Stimulated activated CD8-positive, alpha-beta memory T cell treated with anti-CD3 and anti-CD28 coated beads, Interleukin-4, amount 100 ng/mL, for 4 hours (primary cell): Measurements from ENCODE around the gene CARD18.

ENCODE experiments used
- DNase-seq, 2 donors: peaks; one replicate each; pipeline ENCODE4 v3.0.0-alpha.2; 2020; ENCODE audit warnings: low read depth in 2 of 2, low spot score in 1 of 2

The CARD18 gene, protein sequence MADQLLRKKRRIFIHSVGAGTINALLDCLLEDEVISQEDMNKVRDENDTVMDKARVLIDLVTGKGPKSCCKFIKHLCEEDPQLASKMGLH

GRCh38 chr11:105139669-105140068 lies at the start of gene CARD18:
TSS of gene CARD18 (minus strand) at chr11:105139769. CDS start at chr11:105139726, 43 bp downstream.
- DNase-seq: no peak

DNA sequence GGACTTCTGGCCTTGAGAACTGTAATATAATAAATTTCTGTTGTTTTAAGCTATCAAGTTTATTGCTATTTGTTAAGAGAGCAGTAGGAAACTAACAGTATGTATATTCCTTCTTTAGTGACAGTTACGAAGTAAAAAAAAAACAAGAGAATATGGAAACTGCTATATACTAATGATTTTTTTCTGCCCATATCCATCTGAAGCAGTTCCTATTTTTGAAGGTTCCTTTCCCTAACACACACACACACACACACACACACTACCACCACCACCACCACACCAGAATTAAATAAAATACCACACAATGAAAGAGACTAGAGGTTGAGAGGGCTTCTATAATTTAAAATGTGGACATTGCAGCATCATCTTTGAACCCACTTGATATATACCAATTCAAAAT lies 44.4 kb upstream of the CARD18 start:
- DNase-seq: no peak

- no peak for DNase-seq
Observed at GRCh38 chr11:105183426-105183825, 43.9 kb upstream of the CARD18 start.

- no peak for DNase-seq
Observed at GRCh38 chr11:105181521-105181920, 42.0 kb upstream of the CARD18 start.

DNA sequence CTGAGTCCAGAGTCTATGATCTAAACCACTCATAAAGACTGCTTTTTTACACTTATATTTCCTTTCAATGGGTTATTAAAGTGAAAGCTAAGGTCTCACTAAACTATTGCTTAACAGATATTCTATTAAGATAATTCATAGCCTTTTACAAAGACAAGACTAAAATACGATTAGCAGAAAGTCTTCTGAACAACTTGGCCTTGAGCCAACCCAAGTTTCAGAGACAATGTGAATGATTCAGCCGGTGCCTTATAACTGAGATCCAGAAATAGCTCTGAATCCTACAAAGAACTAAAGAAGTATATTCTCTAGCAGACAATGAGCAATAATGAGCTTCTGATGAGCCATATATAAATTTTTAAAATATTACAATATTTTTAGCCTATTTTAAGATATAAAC lies 41.5 kb upstream of the CARD18 start:
- no peak for DNase-seq

DNA sequence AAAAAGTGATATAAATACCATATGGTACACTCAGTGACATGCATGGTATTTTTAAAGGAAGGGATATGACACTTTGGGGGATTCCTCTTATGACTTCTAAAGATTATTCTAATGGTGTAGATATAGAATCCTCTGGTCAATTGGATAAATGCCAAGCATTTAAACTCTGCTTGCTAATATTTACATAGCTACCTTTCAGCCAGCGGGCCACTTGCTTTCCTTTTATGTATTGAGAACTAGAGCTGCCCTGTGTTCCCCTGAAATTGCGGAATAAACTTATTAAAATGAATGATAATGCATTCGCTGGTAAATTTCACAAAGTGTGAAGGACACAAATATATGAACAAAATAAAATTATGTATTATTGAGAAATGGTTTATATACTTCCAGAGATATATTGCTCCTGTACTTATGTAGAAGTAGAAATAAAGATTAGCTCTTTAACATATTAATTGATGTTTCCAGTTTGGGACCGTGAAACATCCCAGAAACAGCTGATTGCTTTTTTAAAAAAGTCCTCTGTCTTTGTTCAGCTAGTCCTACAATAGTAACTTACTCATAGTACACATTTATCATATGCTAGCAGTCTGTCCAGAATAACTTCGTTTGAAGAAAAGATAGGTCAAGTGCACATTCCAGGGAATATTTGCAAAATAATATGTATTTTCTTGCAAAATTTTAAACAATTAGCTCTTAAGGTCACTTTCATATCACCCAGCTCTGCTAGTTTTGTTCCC lies 40.1 kb upstream of the CARD18 start:
- DNase-seq: no peak

DNA sequence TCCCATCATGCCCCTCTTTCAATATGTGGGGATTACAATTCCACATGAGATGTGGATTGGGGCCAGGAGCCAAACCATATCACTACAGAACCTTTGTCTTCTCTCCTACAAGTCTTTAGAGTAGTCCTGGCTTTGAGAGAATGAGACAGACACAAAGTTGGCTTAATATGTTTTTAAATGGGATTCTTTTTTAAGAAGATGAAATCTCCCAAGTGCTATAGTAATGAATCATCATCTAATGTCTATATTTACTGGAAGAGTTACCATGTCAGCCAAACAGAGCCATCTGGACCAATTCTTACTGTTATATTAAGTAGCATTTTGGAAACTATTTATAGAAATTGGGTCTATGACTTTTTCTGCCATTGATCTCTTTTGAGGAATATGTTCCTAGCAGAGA lies 38.1 kb upstream of the CARD18 start:
- DNase-seq: no peak

DNA sequence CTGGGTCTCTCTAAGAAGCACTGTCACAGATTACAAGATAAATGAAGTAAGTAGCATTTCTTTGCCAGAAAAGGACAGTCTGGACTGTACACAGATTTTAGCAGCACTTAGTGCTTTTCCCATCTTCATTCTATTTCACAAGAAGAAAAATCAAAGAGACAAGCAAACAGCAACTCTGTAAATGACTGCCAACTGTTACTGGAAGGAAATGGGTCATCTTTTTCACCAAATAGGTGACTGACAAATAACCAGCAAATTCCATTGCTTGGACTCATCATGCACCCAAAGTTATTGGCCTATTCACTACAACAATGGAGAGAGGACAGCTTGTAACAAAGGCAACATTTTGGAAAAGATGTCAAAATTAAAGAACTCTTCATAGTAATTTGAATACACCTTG lies 28.9 kb upstream of the CARD18 start:
- no peak for DNase-seq

DNA sequence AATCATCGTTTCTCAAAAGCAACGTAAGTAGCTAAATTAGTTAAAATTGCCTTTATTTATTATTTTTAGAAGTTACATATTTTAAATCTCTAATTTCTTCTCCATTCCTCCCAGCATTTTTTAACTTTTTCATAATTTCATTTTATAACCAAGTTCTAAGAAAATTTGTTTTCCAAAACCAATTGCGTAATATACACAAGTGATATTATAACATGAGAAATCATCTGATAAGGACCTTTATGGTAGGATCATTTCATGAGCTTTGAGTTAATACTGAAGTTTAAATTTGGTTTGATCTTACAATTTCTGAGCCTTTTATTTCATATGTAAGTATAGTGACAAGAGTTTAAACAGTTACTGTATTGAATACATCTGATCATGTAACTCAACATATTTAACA lies 27.7 kb upstream of the CARD18 start:
- DNase-seq: no peak

- DNase-seq: no peak
Observed at GRCh38 chr11:105164208-105164607, 24.6 kb upstream of the CARD18 start.

- no peak for DNase-seq
Observed at GRCh38 chr11:105162506-105162905, 22.9 kb upstream of the CARD18 start.

DNA sequence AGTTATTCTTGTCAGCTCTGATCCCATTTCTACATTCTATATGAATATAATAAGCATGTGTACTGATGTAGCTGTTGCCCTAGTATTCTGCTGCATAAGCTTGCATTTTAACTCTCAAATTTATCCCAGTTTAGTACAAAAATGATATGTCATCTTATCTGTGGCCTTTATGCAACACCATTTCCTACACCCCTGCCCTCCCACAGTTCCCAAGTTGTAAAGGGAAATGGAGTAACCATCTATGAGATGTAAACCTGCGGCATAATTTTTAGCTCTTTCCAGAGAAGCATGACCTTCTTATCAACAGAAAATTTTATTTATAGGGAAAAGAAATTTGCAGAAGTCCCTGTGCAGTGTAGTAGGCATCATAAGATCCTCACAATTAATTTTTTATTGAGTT lies 18.9 kb upstream of the CARD18 start:
- no peak for DNase-seq

DNA sequence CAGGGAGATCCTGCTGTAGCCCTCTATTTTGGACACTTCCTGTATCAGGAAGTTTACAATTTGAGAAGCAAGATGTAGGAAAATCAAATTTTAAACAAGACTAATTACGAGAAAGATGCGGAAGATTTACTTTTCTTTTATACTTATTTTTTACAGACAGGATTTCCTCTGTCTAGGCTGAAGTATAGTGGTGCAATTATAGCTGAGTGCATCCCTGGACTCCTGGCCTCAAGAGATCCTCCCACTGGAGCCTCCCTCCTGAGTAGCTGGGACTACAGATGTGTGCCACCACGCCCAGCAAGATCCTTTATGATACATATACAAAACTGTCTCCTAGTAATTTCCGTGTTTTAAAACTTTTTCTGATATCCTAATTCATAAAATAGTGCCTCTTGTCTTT lies 17.2 kb upstream of the CARD18 start:
- DNase-seq: no peak

DNA sequence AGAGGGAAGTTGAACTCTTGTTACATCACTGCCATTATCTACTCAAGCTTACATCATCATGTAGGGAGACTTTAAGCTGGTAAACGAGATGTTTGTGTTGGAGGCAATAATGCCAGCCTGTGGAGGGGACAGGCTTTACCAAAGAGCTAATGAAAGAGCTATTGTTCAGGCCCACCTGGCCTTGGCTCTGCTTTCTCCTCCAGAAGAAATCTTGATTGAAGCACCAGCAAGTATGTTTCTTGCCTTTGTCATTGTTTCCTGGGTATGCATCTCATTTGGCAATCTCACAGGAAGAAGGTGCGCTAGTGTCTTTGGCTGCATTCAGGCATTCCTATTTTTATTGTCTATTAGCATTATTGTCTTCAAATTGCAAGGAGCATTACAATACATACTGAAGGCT lies 16.7 kb upstream of the CARD18 start:
- DNase-seq: no peak

DNA sequence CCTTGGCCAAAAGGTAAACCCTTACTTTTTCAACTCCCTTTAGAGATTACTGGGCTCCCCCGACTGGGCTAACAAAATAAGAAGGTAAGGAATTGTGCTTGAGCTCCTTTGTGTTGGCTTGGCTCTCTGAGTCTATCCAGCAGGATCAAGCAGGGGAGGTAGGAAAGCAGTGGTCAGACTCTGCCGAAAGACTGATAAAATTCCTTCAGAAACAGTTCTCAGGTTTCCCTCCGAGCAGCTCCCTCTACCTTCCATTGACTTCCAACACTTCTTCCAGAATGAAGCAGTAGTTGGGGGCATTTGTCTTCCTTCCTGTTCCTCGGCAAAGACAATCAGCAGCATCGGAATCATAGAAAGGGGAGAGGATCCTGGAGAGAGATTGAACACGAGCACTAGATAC lies 16.1 kb upstream of the CARD18 start:
- no peak for DNase-seq

DNA sequence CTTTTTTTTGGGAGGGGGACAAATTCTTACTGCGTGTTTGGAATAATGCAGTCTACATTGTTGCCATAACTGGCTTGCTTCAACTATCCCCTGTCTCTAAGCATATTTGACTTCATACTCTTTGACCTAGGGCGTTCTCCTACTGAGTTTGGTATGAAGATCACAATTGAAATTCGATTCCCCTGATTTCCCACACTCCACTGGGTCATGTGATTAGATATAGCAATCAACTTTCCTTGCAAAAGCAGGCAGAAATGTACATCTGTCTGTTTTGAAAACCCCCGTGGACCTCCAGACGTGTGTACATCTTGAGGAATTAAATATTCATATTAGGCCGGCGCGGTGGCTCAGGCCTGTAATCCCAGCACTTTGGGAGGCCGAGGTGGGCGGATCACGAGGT lies 13.8 kb upstream of the CARD18 start:
- no peak for DNase-seq

DNA sequence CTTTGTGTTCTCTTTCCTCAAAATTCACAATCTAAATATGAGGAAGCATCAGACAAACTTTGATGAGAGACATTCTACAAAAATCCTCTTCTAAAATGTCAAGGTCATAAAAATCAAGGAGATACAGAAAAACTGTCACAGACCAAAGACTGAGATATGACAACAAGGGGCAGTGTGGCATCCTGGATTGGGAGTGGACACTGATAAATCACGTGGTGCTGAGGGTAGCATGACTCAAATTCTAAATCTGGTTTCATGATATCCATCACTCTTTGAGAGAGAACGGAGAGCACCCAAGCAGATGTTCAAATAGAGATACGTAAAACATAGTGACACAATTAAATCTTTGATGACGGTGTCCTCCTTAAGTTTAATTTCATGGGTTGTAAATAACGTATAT lies 13.0 kb upstream of the CARD18 start:
- DNase-seq: no peak

GRCh38 chr11:105152021-105152512 lies 12.5 kb upstream of the CARD18 start:
- DNase-seq: no peak

- DNase-seq: no peak
Observed at GRCh38 chr11:105149477-105149876, 9.9 kb upstream of the CARD18 start.

- DNase-seq: no peak
Observed at GRCh38 chr11:105148241-105148640, 8.7 kb upstream of the CARD18 start.

GRCh38 chr11:105144887-105145286 lies 5.3 kb upstream of the CARD18 start:
- DNase-seq: no peak

GRCh38 chr11:105142167-105142566 lies 2.6 kb upstream of the CARD18 start:
- DNase-seq: no peak

DNA sequence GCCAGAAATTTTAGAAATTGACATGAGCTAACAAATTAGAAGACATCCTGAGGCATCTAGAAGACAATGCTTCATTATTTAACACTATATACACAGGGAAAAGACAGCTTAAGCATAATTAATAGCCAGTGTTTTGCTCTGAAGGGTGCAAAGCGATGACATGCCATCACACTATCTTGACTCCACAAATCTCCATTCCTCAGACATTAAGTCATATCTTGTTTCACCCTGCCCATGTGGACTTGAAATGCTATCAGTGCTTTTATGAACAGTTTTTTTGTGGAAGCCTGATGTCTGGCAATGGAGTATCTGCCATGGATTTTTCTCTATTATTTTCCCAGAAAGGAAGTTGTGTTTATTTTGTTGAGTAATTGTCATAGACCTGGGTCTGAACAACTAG lies 2.3 kb downstream of the CARD18 start:
- no peak for DNase-seq
